Suprapubic skin (tissue), 3 donors: ENCODE data around the gene ORAI2.

Experiments
- EP300 ChIP-seq: sonication (generic); formaldehyde crosslinking; IDR thresholded peaks from one replicate; pipeline ENCODE4 v1.6.1; 2017; ENCODE audit warnings: antibody characterized with exemption
- TF ChIP-seq, protein P1 (sequence below), 2 donors: fragments of 200-600 bp in 1 of 2; fragments of 450-650 bp in 1 of 2; sonication (generic) in 1 of 2; IDR thresholded peaks; one replicate each; pipeline ENCODE4 v1.5.1; 2016 to 2019; ENCODE audit warnings: antibody characterized with exemption in 2 of 2, mild to moderate bottlenecking in 1 of 2, moderate library complexity in 1 of 2

GRCh38 chr7:102400360-102400759 lies 33.0 kb upstream of the ORAI2 start:
- TF ChIP-seq, protein P1, sequence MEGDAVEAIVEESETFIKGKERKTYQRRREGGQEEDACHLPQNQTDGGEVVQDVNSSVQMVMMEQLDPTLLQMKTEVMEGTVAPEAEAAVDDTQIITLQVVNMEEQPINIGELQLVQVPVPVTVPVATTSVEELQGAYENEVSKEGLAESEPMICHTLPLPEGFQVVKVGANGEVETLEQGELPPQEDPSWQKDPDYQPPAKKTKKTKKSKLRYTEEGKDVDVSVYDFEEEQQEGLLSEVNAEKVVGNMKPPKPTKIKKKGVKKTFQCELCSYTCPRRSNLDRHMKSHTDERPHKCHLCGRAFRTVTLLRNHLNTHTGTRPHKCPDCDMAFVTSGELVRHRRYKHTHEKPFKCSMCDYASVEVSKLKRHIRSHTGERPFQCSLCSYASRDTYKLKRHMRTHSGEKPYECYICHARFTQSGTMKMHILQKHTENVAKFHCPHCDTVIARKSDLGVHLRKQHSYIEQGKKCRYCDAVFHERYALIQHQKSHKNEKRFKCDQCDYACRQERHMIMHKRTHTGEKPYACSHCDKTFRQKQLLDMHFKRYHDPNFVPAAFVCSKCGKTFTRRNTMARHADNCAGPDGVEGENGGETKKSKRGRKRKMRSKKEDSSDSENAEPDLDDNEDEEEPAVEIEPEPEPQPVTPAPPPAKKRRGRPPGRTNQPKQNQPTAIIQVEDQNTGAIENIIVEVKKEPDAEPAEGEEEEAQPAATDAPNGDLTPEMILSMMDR (IDR thresholded peaks at IDR 0.05) = no peak
- TF ChIP-seq EP300 = no peak
